ENCODE measurements around the gene PRPSAP1. TPM values are rescaled to one million over a fixed set of nuclear protein-coding genes. Genes with fewer than 3 reads are reported as not detected.

PRPSAP1 gene
- total RNA-seq, 1 donor from 2014 or later: 30.7 TPM

DNA sequence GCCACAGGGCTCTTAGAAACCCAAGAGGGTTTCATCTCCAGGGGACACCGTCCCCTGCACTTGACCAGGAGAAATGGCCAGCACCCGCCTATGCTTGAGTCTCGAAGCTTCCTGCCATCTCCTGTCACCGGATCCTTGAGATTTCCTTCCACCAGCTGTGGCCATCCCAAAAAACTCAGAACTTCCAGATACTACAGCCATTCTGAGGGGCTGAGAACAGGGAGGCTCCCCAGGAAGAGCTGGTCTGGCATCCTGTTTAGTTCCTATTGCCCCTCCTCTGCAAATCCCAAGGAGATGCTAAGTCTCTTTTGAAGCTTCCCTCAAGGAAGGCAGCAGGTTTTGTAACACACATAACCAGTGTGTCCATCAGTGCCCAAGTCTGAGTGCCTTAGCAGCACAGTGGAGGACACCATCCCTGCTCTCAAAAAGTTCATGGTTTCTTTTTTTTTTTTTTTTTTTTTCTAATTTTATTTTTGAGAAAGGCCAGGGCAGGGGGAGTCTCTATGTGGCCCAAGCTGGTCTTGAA is 86.6 kb downstream of the PRPSAP1 start:
- no peak for TF ChIP-seq CTCF (IDR thresholded peaks at IDR 0.05; ENCODE audit: borderline replicate concordance)
- Histone ChIP-seq H3K27ac (replicated peaks) (peak overlapping the region; percentile 96), H3K4me1 (peaks cover 84% of the 10 kb centered on the region), H3K9me3 (replicated peaks) (no peaks in the 10 kb centered on the region), H3K4me3 (peak overlapping the region; percentile 93), H3K27me3 (ENCODE audit: low read depth) (no peaks in the 10 kb centered on the region), H3K36me3 (peaks cover 15% of the 10 kb centered on the region)
- intact Hi-C loops (cut with micrococcal nuclease): no loop called here
- no peak for DNase-seq

DNA sequence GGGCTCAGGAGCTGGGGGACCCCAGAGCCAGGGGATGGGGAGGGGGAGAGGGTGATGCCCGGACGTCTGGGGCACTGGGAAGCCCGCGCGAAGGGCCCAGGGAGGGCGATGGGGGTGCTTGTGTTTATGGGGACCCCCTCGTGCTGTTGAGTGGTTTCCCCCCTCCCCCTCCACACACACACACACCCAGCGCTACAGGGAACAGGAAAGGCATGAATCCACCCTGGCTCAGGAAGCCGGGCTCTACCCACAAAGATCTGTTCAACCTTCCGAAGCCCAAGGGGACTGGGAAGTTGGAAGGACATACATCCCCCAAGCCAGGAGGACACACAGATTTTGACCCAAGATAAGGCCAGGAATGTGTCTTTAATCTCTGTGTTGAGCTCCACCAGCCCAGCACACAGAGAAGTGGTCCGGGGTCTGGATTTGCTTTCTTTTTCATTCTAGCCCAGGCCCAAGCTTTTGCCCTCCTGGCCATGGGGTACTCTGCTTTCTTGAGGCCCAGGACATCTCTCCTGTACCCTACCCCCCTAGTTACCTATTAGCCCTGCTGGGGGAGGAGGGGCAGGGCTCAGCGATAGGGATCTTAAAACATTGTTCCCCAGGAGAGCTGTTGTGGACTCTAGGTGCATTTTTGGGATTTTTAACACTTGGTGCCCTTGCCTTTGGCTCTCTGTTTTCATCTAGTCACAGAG is 87.3 kb downstream of the PRPSAP1 start:
- intact Hi-C loops (cut with micrococcal nuclease): no loop called here
- TF ChIP-seq CTCF (IDR thresholded peaks at IDR 0.05; ENCODE audit: borderline replicate concordance): no peak
- DNase-seq: no peak
- peaks cover 15% of the 10 kb centered on the region for H3K36me3 ChIP-seq
- H3K4me3 ChIP-seq: peak overlapping the region; percentile 93
- peak overlapping the region; percentile 96 for H3K27ac ChIP-seq (replicated peaks)
- peaks cover 78% of the 10 kb centered on the region for H3K4me1 ChIP-seq
- H3K27me3 ChIP-seq (ENCODE audit: low read depth): no peaks in the 10 kb centered on the region
- no peaks in the 10 kb centered on the region for H3K9me3 ChIP-seq (replicated peaks)

DNA sequence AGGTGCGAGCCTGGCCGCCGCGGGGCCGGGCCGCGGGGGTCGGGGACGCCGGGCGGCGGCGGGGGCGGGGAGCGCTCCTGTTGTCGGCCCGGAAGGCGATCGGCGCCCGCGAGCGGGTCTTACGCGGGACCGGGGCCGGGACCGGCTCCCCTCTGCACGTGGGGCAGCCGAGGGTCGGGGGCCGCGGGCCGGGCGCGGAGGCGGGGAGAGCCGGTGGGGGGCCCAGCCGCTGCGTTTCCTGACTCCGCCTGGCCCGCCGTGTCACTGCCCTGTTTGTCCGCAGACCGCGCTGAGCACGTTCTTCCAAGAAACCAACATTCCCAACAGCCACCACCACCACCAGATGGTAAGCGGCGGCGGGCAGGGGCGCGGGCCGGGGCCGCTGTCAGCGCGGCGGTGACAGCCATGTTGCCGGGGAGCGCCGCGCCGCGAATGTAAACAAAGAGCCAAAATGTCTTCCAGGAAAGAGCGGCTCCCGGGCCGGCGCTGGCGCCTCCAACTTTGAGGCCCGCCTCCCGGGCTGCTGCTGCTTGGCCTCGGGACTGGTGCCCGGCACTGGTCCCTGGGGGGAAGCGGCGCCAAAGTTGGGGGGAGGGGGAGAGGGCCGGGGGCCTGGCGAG is 88.0 kb downstream of the PRPSAP1 start:
- no peaks in the 10 kb centered on the region for H3K27me3 ChIP-seq (ENCODE audit: low read depth)
- H3K4me3 ChIP-seq: peak overlapping the region; percentile 93
- peak overlapping the region; percentile 96 for H3K27ac ChIP-seq (replicated peaks)
- peaks cover 13% of the 10 kb centered on the region for H3K36me3 ChIP-seq
- intact Hi-C loops (cut with micrococcal nuclease): no loop called here
- no peak for TF ChIP-seq CTCF (IDR thresholded peaks at IDR 0.05; ENCODE audit: borderline replicate concordance)
- H3K4me1 ChIP-seq: peaks cover 71% of the 10 kb centered on the region
- no peaks in the 10 kb centered on the region for H3K9me3 ChIP-seq (replicated peaks)
- DNase-seq: peak; percentile 70

- no peak for TF ChIP-seq CTCF (IDR thresholded peaks at IDR 0.05; ENCODE audit: borderline replicate concordance)
- Histone ChIP-seq H3K27ac (replicated peaks) (peak within 1 kb of the TSS; percentile 96), H3K9me3 (replicated peaks) (no peaks in the 10 kb centered on the region), H3K36me3 (peaks cover 6% of the 10 kb centered on the region), H3K27me3 (ENCODE audit: low read depth) (no peaks in the 10 kb centered on the region), H3K4me3 (peak within 1 kb of the TSS; percentile 93), H3K4me1 (peaks cover 64% of the 10 kb centered on the region)
- intact Hi-C loops (cut with micrococcal nuclease): no loop called here
- peak; percentile 100 for DNase-seq
Measured at GRCh38 chr17:76264755-76265623, 88.7 kb downstream of the PRPSAP1 start, which contains the start of gene UBALD2. Gene UBALD2, plus strand, starts transcription at chr17:76265348. Its CDS starts 158 bp downstream, at chr17:76265506.

DNA sequence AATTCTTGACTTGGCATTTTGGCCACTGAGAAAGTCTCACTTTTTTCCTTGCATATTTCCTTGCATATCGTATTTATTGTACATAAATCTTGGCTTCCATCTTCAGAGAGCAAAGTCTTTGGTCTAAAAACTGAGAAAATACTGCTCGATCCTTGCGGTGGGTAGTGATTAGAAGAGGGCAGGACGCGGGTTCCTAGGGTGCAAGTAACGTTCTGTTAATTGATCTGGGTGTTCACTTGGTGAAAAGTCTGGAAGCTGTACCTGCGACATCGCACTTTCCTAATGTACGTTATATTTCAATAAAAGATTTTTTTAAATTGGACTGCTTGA is 89.3 kb downstream of the PRPSAP1 start:
- Histone ChIP-seq H3K4me1 (peaks cover 64% of the 10 kb centered on the region), H3K27ac (replicated peaks) (peak overlapping the region; percentile 67), H3K4me3 (peak overlapping the region; percentile 22), H3K9me3 (replicated peaks) (no peaks in the 10 kb centered on the region), H3K36me3 (no peaks in the 10 kb centered on the region), H3K27me3 (ENCODE audit: low read depth) (no peaks in the 10 kb centered on the region)
- no peak for DNase-seq
- TF ChIP-seq CTCF (IDR thresholded peaks at IDR 0.05; ENCODE audit: borderline replicate concordance): no peak
- intact Hi-C loops (cut with micrococcal nuclease): no loop called here
